Activated CD8-positive, alpha-beta memory T cell treated with anti-CD3 and anti-CD28 coated beads for 24 hours (primary cell): ENCODE results near the gene UBL4A.
"Not testable (repeated sequence)": the region's sequence is repeated elsewhere in the genome, so short reads cannot be mapped to it uniquely, and the experiment has no call there.

Source experiments
- DNase-seq: peaks from one replicate; pipeline ENCODE4 v3.0.0-alpha.2; 2020

The UBL4A gene

DNA sequence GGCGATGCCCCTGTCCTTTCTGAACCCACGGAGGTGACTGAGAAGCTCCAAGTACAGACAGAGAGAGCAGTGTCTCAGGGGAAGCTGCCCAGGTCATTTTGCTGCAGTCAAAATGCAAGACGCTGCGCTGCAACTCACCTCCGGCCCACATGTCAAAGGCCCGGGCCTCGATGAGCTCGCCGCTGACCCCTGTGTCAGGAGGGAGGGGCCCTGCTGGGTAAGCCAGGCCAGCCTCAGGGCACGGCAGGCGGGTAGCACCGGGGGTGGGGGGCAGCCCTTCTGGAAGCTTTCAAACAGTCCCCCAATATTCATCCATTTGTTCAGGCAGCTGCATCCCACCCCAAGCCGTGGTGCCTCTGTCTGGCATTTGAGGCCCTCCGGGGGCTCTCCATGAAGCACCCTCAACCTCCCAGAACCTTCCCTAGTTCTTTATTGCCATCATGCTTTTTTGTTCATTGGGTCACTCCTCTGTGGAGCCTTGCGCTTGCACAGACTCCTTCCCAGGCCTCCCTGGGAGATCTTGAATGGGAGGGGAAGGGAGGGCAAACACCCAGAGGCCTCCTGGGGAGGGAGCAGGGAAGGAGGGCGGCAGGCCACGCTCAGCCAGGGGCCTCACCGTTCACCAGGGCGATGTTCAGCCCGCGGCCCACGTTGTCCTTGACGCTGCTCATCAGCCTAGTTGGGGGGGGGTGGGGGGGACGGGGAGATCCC, 21.4 kb upstream of the UBL4A start:
- DNase-seq, result no peak

DNA sequence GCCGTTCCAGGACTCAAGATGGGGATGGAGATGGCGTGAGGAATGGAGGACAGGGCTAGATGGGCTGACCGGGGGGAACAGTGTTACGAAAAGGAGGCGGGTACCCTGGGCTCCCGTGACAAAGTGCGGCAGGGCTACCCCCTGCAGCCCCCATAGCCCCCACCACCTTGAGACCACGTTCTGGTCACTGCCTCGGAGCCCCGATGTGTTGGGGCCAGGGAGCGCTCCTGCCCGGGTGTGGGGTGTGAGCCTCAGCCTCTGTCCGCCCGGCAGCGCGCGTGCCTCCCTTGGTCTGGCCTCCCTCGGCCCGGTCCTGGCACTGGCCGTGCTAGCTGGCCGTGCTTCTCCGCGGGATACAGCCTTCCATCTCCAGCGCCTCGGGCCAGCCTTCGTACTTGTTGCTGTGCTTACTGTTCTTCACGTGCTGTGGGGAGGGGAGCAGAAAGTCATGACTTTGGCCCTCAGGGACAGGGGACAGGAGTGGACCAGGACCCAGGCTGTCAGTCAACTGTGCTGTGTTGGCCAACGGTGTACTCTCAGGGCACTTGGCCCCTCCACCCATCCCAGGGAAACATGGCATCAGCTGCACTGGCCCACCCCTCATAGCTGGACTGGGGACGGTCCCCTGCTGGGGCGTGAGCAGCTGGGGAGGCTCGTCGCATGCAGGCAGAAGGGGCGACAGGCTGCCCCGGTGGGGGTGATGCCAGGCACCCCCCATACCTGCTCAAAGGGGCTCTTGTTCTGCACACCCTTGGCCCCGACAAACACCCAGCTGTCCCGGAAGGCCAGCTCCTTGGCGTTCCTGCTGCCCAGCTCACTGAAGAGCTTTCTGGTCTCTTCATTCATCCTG, 20.3 kb upstream of the UBL4A start:
- no peak for DNase-seq

DNA sequence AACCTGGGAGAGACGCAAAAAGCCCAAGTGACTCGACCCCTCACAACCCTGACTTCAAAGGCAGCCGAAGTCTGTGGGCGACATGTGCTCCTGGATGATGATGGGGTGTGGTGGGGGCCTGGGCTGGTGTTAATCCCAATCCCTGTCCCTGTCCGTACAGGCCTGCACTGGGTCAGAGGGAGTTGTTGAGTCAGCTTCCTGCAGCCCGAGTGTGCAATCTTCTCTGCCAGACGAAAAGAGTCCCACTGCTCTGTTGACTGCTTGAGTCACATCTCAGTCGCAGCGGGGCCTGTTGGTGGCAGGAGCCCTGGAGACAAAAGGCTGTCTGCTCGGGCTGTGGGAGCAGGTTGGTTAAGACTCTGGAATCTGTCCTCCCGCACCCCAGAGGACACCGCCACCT, 19.3 kb upstream of the UBL4A start:
- no peak for DNase-seq

DNA sequence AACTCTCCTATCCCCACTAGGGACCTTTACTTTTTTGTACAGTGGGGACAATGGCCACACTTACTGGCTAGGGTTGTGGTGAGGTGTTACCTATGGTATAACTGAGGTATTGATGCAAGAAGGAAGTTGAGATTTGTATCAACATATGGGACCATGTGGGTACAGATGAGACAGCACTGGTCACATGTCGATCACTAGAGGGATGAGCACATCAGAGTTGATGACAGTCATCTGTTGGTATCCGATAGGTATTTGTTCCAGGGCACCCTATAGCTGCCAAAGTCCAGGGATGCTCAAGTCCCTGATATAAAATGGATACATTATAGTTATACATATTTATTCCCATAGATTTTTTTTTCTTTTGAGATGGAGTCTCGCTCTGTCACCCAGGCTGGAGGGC, 16.6 kb upstream of the UBL4A start:
- DNase-seq, result no peak

- no peak for DNase-seq
Measured at GRCh38 chrX:154502098-154502497, 15.7 kb upstream of the UBL4A start.

DNA sequence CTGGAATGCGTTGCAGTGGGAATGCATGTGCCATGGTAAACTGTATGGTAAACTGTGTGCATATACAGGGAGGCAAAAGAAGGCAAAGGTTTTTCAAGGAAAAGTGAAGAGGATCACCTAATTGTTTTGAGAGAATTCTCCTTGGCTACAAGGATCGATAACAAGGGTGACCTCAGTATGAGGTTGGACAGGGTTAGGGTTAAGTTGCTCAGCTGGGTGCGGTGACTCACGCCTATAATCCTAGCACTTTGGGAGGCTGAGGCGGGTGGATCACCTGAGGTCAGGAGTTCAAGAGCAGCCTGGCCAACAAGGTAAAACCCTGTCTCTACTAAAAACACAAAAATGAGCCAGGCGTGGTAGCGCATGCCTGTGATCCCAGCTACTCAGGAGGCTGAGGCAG, 15.0 kb upstream of the UBL4A start:
- DNase-seq, result not testable (repeated sequence)

- not testable (repeated sequence) for DNase-seq
Measured at GRCh38 chrX:154496591-154497137, 10.2 kb upstream of the UBL4A start.

DNA sequence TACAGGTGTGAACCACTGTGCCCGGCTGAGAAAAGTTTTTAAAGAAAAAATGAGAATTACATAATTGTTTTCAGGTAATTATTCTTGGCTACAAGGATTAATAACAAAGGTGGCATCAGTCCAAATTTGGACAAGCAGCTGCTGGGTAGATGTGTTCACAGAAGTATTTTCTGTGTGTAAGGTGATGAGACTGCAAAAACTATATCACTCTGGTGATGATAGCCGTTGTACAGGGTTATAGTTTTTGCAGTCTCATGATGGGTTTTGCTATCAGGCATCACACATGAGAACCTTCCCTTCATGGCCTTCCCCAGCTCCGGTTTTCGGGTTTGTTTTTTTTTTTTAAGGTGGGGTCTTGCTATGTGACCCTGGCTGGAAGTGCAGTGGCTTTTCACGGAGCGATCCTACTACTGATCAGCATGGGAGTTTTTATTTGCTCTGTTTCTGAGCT, 9.1 kb upstream of the UBL4A start:
- DNase-seq, result no peak

DNA sequence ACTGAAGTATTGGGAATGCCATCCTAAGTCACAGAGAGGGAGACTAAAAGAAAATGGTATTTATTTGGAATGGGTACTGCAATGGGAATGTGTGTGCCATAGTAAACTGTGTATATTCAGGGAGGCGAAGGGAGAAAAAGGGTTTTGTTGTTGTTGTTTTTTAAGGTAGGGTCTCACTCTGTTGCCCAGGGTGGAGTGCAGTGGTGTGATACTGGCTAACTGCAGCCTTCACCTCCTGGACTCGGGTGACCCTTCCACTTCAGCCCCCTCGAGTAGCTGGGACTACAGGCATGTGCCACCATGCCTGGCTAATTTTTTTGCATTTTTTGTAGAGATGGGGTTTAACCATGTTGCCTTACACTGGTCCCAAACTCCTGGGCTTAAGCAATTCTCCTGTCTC, 8.3 kb upstream of the UBL4A start:
- DNase-seq, result no peak

DNA sequence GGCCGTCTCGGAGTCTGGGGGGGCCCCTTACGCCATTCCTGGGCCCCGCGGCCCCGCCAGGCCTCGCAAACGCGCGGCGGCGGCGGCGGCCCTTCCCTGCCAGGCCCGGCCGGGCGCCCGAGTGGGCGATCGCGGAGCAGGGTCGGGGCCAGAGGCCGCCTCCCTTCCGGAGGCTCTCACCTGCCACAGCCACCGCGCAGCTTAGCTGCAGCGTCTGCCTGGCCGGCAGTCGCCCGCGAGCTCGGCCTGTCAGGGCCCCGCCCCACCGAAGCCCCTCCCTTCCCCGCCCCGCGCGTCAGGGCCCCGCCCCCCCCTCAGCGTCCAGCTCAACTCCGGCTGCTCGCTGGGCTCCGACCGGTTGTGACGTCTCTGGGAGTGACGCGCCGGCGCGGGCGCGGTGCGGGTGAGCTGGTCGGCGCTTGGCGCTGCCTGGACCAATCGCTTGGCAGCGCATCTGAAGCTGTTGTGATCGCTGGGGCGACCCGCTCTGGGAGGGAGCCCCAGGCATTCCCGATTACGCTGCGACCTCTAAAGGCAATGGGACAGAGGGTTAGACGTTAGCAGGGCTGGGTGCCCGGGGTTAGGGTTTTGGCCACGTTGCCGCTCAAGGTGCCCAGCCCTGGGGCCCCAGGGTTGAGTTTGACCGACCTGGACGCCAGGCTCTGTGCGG, 4.1 kb upstream of the UBL4A start, which contains the start of gene SLC10A3:
Gene SLC10A3, minus strand, starts transcription at position 216 of the 670 bp plus-strand sequence. CDS start 1,689 bp downstream, outside the sequence.
- DNase-seq, result peak; percentile 90

DNA sequence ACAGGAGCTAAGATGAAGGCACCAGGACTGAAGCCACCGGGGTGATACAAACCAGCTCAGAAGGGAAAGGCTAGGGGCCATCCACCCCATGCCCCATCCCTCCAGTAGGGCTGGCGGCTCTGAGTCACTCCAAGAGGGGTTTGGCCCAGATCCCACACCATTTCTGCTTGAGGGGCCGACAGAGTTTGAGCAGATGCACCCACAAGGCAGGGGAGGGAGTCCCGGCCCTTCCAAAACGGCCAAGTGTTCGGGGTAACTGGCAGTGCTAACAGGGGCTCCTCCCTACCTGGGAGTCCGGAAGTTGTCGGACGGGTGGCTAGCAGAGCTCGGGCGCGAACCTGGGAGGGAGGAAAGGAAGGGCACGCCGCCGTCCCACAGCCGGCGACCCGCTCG, 3.6 kb upstream of the UBL4A start:
- DNase-seq, result peak; percentile 77

- DNase-seq, result no peak
Measured at GRCh38 chrX:154489182-154489581, 2.8 kb upstream of the UBL4A start.

GRCh38 chrX:154488336-154489075, 2.1 kb upstream of the UBL4A start:
- no peak for DNase-seq

GRCh38 chrX:154487518-154488290, 1.3 kb upstream of the UBL4A start:
- DNase-seq, result no peak

- peak; percentile 76 for DNase-seq
Measured at GRCh38 chrX:154486052-154486395, 391 bp downstream of the UBL4A start.

DNA sequence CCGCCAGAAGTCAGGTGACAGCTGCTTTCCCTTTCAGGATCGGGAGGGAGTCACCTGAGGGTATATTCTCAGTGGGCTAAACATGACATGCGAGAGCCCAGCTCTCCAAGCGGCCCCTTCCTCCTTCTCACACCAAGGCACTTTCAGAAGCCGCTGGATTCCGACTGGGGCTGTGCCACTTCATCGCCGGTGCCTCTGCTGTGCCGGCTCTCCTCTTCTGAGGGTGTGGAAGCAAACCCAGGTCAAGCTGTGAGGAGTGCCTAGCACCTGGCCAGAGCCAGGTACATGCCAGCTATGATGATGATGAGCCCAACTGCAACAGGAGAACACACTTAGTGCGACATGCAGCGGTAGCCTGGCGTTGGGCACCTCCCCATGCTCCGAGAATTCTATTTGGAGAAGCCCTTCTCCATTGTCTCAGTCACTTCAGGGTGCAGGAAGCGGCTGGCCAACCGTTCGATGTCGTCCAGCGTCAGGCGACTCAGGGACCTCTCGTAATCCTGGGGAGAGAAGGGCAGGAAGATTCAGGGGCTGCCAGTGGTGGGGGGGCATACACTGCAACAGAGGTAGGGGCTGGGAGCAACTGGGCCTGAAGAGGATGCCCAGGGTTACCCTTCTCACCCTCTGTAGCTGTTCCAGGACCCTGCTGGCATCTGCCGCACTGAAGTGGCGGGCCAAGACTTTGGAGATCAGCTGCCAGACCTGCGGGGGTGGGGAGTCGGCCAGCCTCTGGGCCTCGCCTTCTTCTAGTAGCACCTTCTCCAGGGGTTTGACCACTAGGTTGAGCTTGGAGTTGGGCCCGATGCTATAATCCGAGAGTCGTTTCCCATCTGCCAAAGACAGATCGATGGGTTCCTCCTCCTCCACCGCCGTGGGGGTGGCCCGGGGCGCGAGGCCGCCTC, 1.0 kb downstream of the UBL4A start:
- no peak for DNase-seq

DNA sequence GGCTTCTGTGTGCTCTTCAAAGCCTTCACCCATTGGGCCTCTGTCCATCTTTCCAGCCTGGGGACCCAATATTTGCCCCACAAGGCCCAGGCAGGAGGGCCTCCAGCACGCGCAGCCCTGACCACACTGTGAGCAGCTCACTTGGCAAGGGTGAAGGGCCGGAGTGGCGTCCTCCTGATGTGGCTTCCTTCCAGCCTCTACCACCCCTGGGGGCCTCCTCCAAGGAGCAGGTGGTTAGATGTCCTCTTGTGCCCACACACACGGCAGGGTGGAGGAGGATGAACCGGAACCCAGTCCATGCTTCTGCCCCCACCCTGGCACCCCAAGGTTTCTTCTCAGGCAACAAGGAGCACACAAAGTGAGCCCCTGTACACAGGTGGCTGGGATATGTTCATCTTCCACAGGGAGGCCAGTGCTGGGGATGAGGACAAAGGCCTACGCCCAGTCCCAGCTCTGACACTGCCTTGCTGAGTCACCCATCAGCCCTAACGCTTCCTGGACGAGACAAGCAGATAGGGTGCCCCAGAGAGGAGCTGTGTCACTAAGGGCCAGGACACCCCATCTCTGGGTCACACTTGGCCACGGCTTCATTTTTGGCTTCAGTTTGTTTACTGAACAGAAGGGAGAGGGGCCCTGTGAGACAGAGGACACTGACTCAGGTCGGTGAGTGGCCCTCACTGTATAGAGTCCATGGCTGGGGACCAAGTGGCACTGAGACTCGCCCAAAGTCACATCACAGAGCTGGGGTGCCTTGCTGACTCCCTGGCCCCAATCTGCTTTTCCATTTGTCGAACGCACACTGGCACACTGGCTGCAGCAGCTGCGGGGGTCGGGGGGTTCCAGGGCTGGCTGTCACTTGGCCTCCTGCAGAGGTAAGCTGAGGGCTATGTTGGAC, 1.9 kb downstream of the UBL4A start:
- DNase-seq, result no peak

DNA sequence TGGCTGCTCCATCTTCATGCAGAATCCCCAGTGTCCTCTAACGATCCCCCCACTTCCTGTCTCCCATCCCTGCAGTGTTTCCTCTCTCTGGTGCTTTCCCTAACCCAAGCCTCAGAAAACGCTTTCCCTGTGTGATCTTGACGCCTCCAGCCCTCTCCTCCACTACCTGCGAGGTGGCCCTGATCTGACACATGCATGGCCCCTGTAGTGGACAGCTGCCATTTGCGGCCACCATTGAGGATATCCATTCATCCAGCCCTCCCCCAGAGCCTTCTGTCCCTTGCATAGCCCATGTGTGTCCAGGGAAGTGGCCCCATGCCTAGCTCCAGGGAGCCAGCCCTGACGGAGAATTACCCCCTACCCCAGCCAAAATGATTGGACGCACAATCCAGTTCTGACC, 3.1 kb downstream of the UBL4A start:
- DNase-seq, result no peak

GRCh38 chrX:154482786-154483185, 3.6 kb downstream of the UBL4A start:
- DNase-seq, result no peak
